GM10266 (cell line): ENCODE measurements around the gene COX14.

ENCODE experiments used
- DNase-seq: peaks from one replicate; pipeline ENCODE4 v3.0.0; 2012; ENCODE audit errors: extremely low spot score
- CTCF ChIP-seq: IDR thresholded peaks from 2 replicates; pipeline ENCODE4 v1.5.1; 2012; ENCODE audit warnings: mild to moderate bottlenecking, low read depth; ENCODE audit not compliant: control insufficient read depth, insufficient read depth; ENCODE audit errors: missing control alignments

The COX14 gene

GRCh38 chr12:50097952-50098351 is 14.1 kb upstream of the COX14 start:
- no peak for TF ChIP-seq CTCF
- no peak for DNase-seq

GRCh38 chr12:50099302-50100008 is 12.6 kb upstream of the COX14 start:
- no peak for DNase-seq
- TF ChIP-seq CTCF, result no peak

GRCh38 chr12:50100561-50100960 is 11.5 kb upstream of the COX14 start:
- TF ChIP-seq CTCF, result no peak
- DNase-seq, result no peak

- no peak for DNase-seq
- no peak for TF ChIP-seq CTCF
Measured at GRCh38 chr12:50101663-50102062, 10.4 kb upstream of the COX14 start.

GRCh38 chr12:50102131-50102531 is 9.9 kb upstream of the COX14 start:
- no peak for TF ChIP-seq CTCF
- DNase-seq, result no peak

- DNase-seq, result no peak
- TF ChIP-seq CTCF, result no peak
Measured at GRCh38 chr12:50102646-50103309, 9.3 kb upstream of the COX14 start.

- DNase-seq, result no peak
- TF ChIP-seq CTCF, result no peak
Measured at GRCh38 chr12:50103351-50103750, 8.7 kb upstream of the COX14 start.
